ENCODE data around the gene PCP4. TPM values are rescaled to one million over a fixed set of nuclear protein-coding genes. Genes with fewer than 3 reads are reported as not detected.

PCP4 gene
- polyA plus RNA-seq, 1 donor (not counting 4 experiments of a cell fraction or from before 2014, with no cell fraction given) = not detected

- H3K79me2 ChIP-seq (ENCODE audit: control insufficient read depth, insufficient read depth, low read length) = no peaks in the 10 kb centered on the region
- no peak for FAIRE-seq
- dilution Hi-C loops (cut with MboI; ENCODE audit: extremely low pct_ligation_motif_present, low sequenced_read_pairs) = no loop called here
- no peak overlapping the region for H3K27ac ChIP-seq (ENCODE audit: control insufficient read depth, insufficient read depth, low read length)
- H3K4me3 ChIP-seq (ENCODE audit: control insufficient read depth in 2 of 3, extremely low read depth in 1 of 3, insufficient read depth in 2 of 3, low read depth in 1 of 3, low read length in 3 of 3) = no peak overlapping the region
- H3K27me3 ChIP-seq (ENCODE audit: control insufficient read depth, extremely low read depth, insufficient read depth, low read length) = no peaks in the 10 kb centered on the region
- H4K20me1 ChIP-seq (ENCODE audit: control insufficient read depth, extremely low read depth, insufficient read depth, low read length) = no peaks in the 10 kb centered on the region
- H2AFZ ChIP-seq (ENCODE audit: control insufficient read depth, low read length) = no peak overlapping the region
- H3K9me1 ChIP-seq (ENCODE audit: control insufficient read depth, extremely low read depth, insufficient read depth, low read length) = no peaks in the 10 kb centered on the region
- H3K9me3 ChIP-seq (ENCODE audit: control insufficient read depth, low read depth, low read length) = peaks cover 2% of the 10 kb centered on the region
- H3K36me3 ChIP-seq (ENCODE audit: control insufficient read depth in 2 of 2, extremely low read depth in 1 of 2, insufficient read depth in 2 of 2, low read length in 2 of 2) = no peaks in the 10 kb centered on the region
- no peak for DNase-seq (ENCODE audit: low read depth, low spot score)
- TF ChIP-seq EZH2 (IDR thresholded peaks at IDR 0.05; ENCODE audit: low read length) (no peak), CTCF (optimal IDR thresholded peaks at IDR 0.05 in 1 of 3, IDR thresholded peaks at IDR 0.05 in 1 of 3, conservative IDR thresholded peaks at IDR 0.05 in 1 of 3; ENCODE audit: extremely low read depth in 1 of 3, insufficient read depth in 2 of 3, low read length in 3 of 3) (no peak)
- H3K4me2 ChIP-seq (ENCODE audit: control insufficient read depth, extremely low read depth, insufficient read depth, low read depth, low read length) = no peak overlapping the region
- H3K4me1 ChIP-seq (ENCODE audit: control insufficient read depth, extremely low read depth, insufficient read depth, low read length) = no peaks in the 10 kb centered on the region
- no peak overlapping the region for H3K9ac ChIP-seq (ENCODE audit: control insufficient read depth, extremely low read depth, insufficient read depth, low read length)
These were observed 15.6 kb downstream of the PCP4 start for GRCh38 chr21:39882839-39883195.

GRCh38 chr21:39885119-39885848 lies 18.0 kb downstream of the PCP4 start:
- FAIRE-seq (no peak), DNase-seq (ENCODE audit: low read depth, low spot score) (no peak)
- H3K4me1 ChIP-seq (ENCODE audit: control insufficient read depth, extremely low read depth, insufficient read depth, low read length) = no peaks in the 10 kb centered on the region
- no peaks in the 10 kb centered on the region for H3K9me1 ChIP-seq (ENCODE audit: control insufficient read depth, extremely low read depth, insufficient read depth, low read length)
- no peak overlapping the region for H3K9ac ChIP-seq (ENCODE audit: control insufficient read depth, extremely low read depth, insufficient read depth, low read length)
- H2AFZ ChIP-seq (ENCODE audit: control insufficient read depth, low read length) = no peak overlapping the region
- H3K4me2 ChIP-seq (ENCODE audit: control insufficient read depth, extremely low read depth, insufficient read depth, low read depth, low read length) = no peak overlapping the region
- no peaks in the 10 kb centered on the region for H3K27me3 ChIP-seq (ENCODE audit: control insufficient read depth, extremely low read depth, insufficient read depth, low read length)
- no peak overlapping the region for H3K4me3 ChIP-seq (ENCODE audit: control insufficient read depth in 2 of 3, extremely low read depth in 1 of 3, insufficient read depth in 2 of 3, low read depth in 1 of 3, low read length in 3 of 3)
- H4K20me1 ChIP-seq (ENCODE audit: control insufficient read depth, extremely low read depth, insufficient read depth, low read length) = no peaks in the 10 kb centered on the region
- no peak for TF ChIP-seq EZH2 (IDR thresholded peaks at IDR 0.05; ENCODE audit: low read length)
- no peak for TF ChIP-seq CTCF (optimal IDR thresholded peaks at IDR 0.05 in 1 of 3, IDR thresholded peaks at IDR 0.05 in 1 of 3, conservative IDR thresholded peaks at IDR 0.05 in 1 of 3; ENCODE audit: extremely low read depth in 1 of 3, insufficient read depth in 2 of 3, low read length in 3 of 3)
- dilution Hi-C loops (cut with MboI; ENCODE audit: extremely low pct_ligation_motif_present, low sequenced_read_pairs) = no loop called here
- H3K27ac ChIP-seq (ENCODE audit: control insufficient read depth, insufficient read depth, low read length) = no peak overlapping the region
- H3K79me2 ChIP-seq (ENCODE audit: control insufficient read depth, insufficient read depth, low read length) = no peaks in the 10 kb centered on the region
- H3K36me3 ChIP-seq (ENCODE audit: control insufficient read depth in 2 of 2, extremely low read depth in 1 of 2, insufficient read depth in 2 of 2, low read length in 2 of 2) = no peaks in the 10 kb centered on the region
- peaks cover 2% of the 10 kb centered on the region for H3K9me3 ChIP-seq (ENCODE audit: control insufficient read depth, low read depth, low read length)

Data from keratinocyte (primary cell).